ENCODE measurements around the gene WDR91.

WDR91 gene

GRCh38 chr7:135164357-135165061, 46.8 kb downstream of the WDR91 start:
- Histone ChIP-seq H3K4me2 (ENCODE audit: low read depth, low read length, poor library complexity, severe bottlenecking) (no peak overlapping the region), H3K36me3 (ENCODE audit: low read length) (peaks cover 9% of the 10 kb centered on the region), H4K20me1 (ENCODE audit: low read depth, low read length) (no peaks in the 10 kb centered on the region), H3K9me2 (replicated peaks; ENCODE audit: insufficient read depth, low read length) (no peaks in the 10 kb centered on the region), H3K9me3 (ENCODE audit: insufficient read depth, low read length) (no peaks in the 10 kb centered on the region), H3K4me3 (ENCODE audit: insufficient read depth, low read length, poor library complexity, severe bottlenecking) (no peak overlapping the region), H3K27ac (ENCODE audit: low read depth, low read length) (no peak overlapping the region), H3K9ac (ENCODE audit: low read length) (no peak overlapping the region), H3K27me3 (ENCODE audit: low read length) (no peaks in the 10 kb centered on the region), H2AFZ (ENCODE audit: low read depth, low read length, severe bottlenecking) (no peak overlapping the region), H3K79me2 (ENCODE audit: insufficient read depth, low read length) (peaks cover 12% of the 10 kb centered on the region), H3F3A (ENCODE audit: insufficient read depth) (peaks cover 4% of the 10 kb centered on the region; the same call in 1 of the 2 replicates)
- TF ChIP-seq EZH2phosphoT487 (conservative IDR thresholded peaks at IDR 0.05; ENCODE audit: low read length) (no peak), CTCF (IDR thresholded peaks at IDR 0.05; ENCODE audit: insufficient read depth, low read length, poor library complexity, severe bottlenecking) (no peak)

- no peak overlapping the region for H3K4me2 ChIP-seq (ENCODE audit: low read depth, low read length, poor library complexity, severe bottlenecking)
- H3K9ac ChIP-seq (ENCODE audit: low read length), result no peak overlapping the region
- TF ChIP-seq CTCF (IDR thresholded peaks at IDR 0.05; ENCODE audit: insufficient read depth, low read length, poor library complexity, severe bottlenecking) (no peak), EZH2phosphoT487 (conservative IDR thresholded peaks at IDR 0.05; ENCODE audit: low read length) (no peak)
- no peak overlapping the region for H2AFZ ChIP-seq (ENCODE audit: low read depth, low read length, severe bottlenecking)
- H4K20me1 ChIP-seq (ENCODE audit: low read depth, low read length), result no peaks in the 10 kb centered on the region
- H3K36me3 ChIP-seq (ENCODE audit: low read length), result peaks cover 3% of the 10 kb centered on the region; the same call in 1 of the 2 replicates
- no peaks in the 10 kb centered on the region; the same call in 1 of the 2 replicates for H3K9me3 ChIP-seq (ENCODE audit: insufficient read depth, low read length)
- no peaks in the 10 kb centered on the region for H3K9me2 ChIP-seq (replicated peaks; ENCODE audit: insufficient read depth, low read length)
- peak overlapping the region; percentile 75; the same call in 1 of the 2 replicates for H3K27ac ChIP-seq (ENCODE audit: low read depth, low read length)
- no peaks in the 10 kb centered on the region for H3K79me2 ChIP-seq (ENCODE audit: insufficient read depth, low read length)
- H3K4me3 ChIP-seq (ENCODE audit: insufficient read depth, low read length, poor library complexity, severe bottlenecking), result no peak overlapping the region
- H3K27me3 ChIP-seq (ENCODE audit: low read length), result no peaks in the 10 kb centered on the region
- H3F3A ChIP-seq (ENCODE audit: insufficient read depth), result peaks cover 3% of the 10 kb centered on the region; the same call in 1 of the 2 replicates
These were observed 48.8 kb downstream of the WDR91 start for GRCh38 chr7:135162382-135163001.

GRCh38 chr7:135161669-135162068, 49.7 kb downstream of the WDR91 start:
- Histone ChIP-seq H3F3A (ENCODE audit: insufficient read depth) (peaks cover 3% of the 10 kb centered on the region; the same call in 1 of the 2 replicates), H3K9me2 (replicated peaks; ENCODE audit: insufficient read depth, low read length) (no peaks in the 10 kb centered on the region), H4K20me1 (ENCODE audit: low read depth, low read length) (no peaks in the 10 kb centered on the region), H3K79me2 (ENCODE audit: insufficient read depth, low read length) (no peaks in the 10 kb centered on the region), H2AFZ (ENCODE audit: low read depth, low read length, severe bottlenecking) (no peak overlapping the region), H3K27me3 (ENCODE audit: low read length) (no peaks in the 10 kb centered on the region), H3K9ac (ENCODE audit: low read length) (peak overlapping the region; percentile 49; the same call in 1 of the 2 replicates), H3K9me3 (ENCODE audit: insufficient read depth, low read length) (no peaks in the 10 kb centered on the region; the same call in 1 of the 2 replicates), H3K27ac (ENCODE audit: low read depth, low read length) (peak overlapping the region; percentile 75), H3K36me3 (ENCODE audit: low read length) (peaks cover 3% of the 10 kb centered on the region; the same call in 1 of the 2 replicates), H3K4me2 (ENCODE audit: low read depth, low read length, poor library complexity, severe bottlenecking) (peak overlapping the region; percentile 53), H3K4me3 (ENCODE audit: insufficient read depth, low read length, poor library complexity, severe bottlenecking) (no peak overlapping the region)
- no peak for TF ChIP-seq CTCF (IDR thresholded peaks at IDR 0.05; ENCODE audit: insufficient read depth, low read length, poor library complexity, severe bottlenecking)
- TF ChIP-seq EZH2phosphoT487 (conservative IDR thresholded peaks at IDR 0.05; ENCODE audit: low read length), result no peak

All from SU-DHL-6 (cell line).